Astrocyte of the spinal cord (primary cell): ENCODE measurements around the gene UVRAG.

Source experiments
- DNase-seq: peaks from one replicate; pipeline ENCODE4 v3.0.0; 2011; ENCODE audit warnings: low read depth, low spot score
- H3K4me3 ChIP-seq: 2 replicates; pipeline ENCODE4 v1.5.1; 2011; ENCODE audit warnings: low read depth, mild to moderate bottlenecking, low read length, moderate library complexity
- in situ Hi-C: cut with HindIII; loops from 2 replicates; pipeline ENCODE4 v1.10.0; 2017; ENCODE audit warnings: low sequenced_read_pairs
- TF ChIP-seq, protein P1 (sequence below): IDR thresholded peaks from 2 replicates; pipeline ENCODE4 v1.5.1; 2012; ENCODE audit warnings: low read depth, mild to moderate bottlenecking, low read length, inconsistent platforms

Gene UVRAG

DNA sequence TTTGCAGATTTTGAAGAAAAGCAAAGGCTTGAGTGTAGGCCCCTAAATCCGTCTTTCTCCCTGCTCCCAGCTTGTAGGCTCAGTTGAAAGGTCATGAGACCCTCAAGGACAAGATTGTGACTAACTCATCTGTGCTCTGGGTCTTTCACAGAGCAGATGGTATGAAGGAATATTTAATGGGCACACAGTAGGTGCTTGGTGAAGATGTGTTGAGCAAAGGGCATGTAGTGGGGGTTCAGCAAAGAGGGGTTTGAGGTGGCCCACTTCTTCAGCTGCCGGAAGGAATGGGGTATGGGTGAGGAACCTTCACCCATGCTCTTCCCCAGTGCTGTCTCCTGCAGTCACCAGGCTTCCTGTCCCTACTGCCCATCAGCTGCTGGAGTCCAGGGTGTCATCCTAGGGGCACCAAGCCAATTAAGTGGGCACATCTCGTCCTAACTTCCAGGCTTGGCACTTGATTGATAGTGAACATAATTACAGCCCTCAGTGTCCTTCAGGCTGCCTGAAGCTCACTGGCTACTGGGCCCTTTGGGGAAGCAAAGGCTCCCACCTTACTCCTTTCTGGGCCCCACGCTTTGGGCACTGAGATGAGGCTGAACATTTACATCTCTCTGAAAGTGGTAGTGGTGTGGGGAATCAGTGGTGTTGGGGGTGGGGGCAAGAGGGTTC, 31.5 kb upstream of the UVRAG start:
- TF ChIP-seq, protein P1, sequence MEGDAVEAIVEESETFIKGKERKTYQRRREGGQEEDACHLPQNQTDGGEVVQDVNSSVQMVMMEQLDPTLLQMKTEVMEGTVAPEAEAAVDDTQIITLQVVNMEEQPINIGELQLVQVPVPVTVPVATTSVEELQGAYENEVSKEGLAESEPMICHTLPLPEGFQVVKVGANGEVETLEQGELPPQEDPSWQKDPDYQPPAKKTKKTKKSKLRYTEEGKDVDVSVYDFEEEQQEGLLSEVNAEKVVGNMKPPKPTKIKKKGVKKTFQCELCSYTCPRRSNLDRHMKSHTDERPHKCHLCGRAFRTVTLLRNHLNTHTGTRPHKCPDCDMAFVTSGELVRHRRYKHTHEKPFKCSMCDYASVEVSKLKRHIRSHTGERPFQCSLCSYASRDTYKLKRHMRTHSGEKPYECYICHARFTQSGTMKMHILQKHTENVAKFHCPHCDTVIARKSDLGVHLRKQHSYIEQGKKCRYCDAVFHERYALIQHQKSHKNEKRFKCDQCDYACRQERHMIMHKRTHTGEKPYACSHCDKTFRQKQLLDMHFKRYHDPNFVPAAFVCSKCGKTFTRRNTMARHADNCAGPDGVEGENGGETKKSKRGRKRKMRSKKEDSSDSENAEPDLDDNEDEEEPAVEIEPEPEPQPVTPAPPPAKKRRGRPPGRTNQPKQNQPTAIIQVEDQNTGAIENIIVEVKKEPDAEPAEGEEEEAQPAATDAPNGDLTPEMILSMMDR: no peak
- in situ Hi-C loops: no loop called here
- no peak for DNase-seq
- H3K4me3 ChIP-seq: no peak overlapping the region

DNA sequence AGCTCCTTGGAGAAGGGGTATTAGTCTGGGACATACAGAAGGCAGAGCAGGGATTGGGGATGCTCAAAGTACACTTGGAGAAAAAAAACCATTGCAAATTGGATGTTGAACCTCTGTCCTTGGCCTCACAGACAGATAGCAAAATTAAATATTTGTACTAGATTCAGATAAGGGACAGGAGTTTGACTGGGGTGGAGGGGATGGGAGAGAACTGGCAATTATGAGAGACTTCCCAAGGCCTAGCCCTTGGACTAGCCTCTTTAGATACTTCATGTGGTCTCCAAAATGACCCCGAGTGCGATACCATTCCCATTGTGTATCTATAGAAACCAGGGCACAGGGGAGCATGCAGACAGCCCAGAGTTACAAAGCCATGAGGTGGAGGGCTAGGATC, 30.9 kb upstream of the UVRAG start:
- no peak for DNase-seq
- TF ChIP-seq, protein P1: no peak
- in situ Hi-C loops: no loop called here

DNA sequence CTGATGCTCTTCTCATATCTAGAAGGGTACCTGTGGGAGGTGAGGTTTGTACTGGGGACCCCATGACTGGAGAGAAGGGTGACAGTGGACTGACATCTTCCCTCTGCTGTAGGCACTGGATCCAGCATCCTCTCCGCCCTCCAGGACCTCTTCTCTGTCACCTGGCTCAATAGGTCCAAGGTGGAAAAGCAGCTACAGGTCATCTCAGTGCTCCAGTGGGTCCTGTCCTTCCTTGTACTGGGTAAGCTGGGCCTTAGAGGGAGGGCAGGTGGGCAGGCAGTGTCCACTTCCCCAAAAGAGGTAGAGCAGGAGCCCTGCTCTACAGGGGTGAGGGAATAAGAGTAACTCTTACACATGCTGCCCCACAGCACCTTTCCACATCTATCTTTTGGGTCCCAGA, 30.5 kb upstream of the UVRAG start:
- TF ChIP-seq, protein P1: no peak
- DNase-seq: no peak
- H3K4me3 ChIP-seq: no peak overlapping the region
- in situ Hi-C loops: no loop called here

More for the DNA sequence above, 30.9 kb upstream of the UVRAG start:
- no peak overlapping the region for H3K4me3 ChIP-seq

DNA sequence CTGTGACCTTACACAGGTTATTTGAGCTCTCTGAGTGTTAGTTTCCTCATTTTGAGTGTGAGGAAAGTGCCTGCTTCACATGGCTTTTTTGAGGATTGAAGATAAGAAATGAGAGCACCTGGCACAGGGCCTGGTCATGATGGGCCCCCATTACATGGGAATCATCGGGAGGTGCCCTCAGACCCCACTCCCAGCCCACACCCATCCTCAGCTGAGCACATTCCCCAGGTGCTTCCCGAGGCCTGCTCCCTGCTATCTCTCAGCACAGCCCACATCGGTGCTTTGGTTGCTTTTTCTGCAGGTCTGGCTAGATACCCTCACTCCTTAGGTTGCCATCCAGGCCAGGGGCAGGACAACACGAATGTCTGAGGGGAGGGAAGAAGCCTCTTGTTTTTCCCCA, 29.8 kb upstream of the UVRAG start:
- no peak overlapping the region for H3K4me3 ChIP-seq
- TF ChIP-seq, protein P1: no peak
- DNase-seq: no peak
- in situ Hi-C loops: no loop called here

DNA sequence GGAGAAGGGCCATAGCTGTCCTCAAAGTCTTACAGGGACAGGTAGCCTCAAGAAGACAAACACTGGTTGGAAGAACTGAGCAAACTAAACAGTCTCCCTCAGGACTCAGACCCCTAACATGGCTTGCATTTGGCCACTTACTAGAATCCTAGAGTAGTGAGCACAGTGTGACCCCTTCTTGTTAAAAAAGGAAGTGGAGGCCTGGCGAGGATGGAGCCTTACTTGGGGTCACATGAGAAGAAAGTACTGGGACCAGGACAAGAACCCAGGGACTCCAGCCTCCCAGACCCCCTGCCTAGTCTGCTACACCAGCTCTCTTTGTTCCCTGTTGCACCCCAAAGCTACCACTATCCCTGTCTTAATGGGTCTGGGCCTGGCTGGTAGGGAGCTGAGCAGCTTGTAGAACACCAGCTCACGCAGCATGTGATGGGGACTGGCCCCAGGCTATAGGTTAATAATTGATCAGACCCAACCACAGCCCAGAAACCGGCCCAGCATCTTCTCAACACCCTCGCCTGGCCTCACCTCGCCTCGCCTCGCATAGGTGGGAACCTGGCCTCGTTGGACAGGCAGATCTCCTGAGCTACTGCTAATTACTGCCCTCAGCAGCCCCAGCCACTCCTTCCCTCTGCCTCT, 28.8 kb upstream of the UVRAG start:
- in situ Hi-C loops: no loop called here
- H3K4me3 ChIP-seq: no peak overlapping the region
- no peak for DNase-seq
- TF ChIP-seq, protein P1: no peak

DNA sequence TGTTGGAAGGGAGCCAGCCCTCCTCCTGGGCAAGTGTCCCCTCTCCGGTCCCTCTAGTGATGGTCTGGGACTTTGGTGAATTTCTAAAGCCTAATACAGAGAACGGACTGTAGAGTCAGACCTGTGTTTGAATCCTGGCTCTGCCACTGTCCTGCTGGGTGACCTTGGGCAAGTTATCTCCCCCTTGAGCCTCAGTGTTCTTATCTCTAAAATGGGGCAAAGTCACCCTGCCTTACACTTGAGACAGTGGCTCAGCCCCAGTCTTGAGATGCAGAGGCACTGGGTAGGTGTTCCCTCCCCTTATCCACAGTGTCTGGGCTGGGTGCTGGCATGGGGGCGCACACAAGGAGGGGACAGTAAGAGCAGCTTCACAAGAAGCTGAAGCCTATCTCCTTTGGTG, 25.5 kb upstream of the UVRAG start:
- H3K4me3 ChIP-seq: no peak overlapping the region
- no peak for DNase-seq
- TF ChIP-seq, protein P1: no peak
- in situ Hi-C loops: no loop called here
